Dermis lymphatic vessel endothelial cell (primary cell): Measurements from ENCODE around the gene TMEM121B. TPM values are rescaled to one million over a fixed set of nuclear protein-coding genes. Genes with fewer than 3 reads are reported as not detected.

Source experiments
- total RNA-seq: library from RNA; depleted of rRNA; stranded (reverse); fragments of >200 nt; gene quantifications from 2 replicates; pipeline ENCODE4 v1.2.1, GENCODE V29; 2014

The TMEM121B gene
- under 0.01 and 0.17 TPM in 2 replicates for total RNA-seq

DNA sequence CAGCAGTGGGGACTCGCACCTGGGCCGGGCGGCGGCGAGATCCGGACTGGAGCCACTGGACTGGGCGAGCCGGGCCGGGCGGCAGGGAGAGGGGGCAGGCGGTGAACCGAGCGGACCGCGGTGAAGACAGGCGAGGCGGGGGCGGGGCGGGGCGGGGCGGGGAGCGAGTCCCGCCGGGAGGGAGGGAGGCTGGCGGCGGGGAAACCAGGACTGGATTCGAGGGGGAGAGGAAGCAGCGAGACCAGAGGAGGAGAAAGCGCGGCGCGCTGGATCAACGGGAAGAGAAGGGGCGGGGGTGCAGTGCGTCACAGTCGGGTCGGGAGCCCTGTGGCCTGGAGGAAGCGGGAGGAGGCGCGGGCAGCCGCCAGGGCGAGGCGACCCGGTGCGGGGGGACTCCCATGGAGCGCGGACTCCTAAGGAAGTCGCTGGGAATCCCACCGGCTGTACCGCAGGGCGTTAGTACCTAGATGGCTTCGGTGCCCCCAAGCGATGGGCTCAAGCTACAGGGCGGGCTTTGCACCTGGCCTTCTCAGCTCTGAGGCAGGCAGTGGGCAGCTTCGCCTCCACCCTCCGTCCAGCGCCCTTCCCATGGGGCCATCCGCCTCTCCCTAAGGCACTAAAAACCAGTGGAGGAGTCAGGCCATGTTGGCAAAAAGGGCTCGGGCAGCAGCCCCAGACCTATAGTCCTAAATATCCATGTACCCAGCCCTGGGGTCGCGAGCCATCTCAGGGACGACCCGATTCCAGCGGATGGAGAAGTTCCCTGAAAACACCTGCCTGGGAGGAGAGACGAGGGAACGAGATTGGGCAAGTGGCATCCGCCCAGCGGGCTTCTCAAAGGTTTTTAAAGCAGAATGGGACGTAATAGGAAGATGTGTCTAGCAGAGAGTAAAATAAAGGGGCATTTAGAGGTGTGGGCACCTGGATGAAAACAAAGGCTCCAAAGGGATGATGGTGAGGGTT, at the start of gene TMEM121B:
TMEM121B (minus strand) TSS at position 128 of the 963 bp plus-strand sequence. CDS start 233 bp downstream, outside the sequence.

DNA sequence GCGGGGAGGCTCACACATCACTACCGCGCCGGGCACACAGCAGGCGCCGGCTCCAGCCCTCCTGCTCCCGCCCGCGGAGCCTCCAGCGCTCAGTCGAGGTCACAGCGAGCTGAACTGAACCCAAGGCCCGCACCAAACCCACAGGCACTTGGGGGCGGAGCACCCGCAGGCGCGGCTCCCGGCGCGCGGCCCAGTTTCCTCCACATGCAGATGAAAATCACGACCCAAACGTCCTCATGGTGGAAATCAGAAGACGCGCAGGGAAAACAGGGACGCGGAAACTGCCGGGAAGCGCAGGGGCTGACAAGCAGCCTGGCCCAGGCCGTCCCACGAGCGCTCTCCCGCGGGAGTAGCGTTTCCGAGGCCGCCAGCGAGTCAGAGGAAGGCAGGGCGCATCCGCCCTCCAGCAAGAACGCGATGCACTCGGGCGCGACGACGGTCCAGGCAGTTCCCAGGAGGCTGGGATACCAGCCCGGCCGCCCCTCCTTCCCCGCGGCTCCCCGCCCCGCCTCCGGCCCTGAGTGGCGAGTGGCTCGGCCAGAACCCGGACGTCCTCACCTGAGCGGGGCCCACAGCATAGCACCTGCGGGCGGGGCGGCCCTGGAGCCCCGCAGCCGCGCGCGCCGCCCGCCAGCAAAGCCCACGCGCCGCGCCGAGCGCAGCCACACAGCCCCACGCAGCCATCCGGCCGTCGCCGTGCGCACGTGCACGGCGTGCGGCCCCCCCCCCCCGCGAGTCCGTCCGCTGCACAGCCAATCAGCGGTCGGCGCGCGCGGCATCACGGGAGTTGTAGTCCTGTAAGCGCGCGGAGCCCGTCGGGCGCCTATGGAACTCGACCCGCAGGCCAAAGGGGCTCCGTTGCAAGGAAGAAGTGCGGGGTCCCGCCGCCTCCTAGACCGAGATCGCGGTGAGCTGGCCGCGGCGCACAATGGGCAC, 37.7 kb upstream of the TMEM121B start, which contains the start of gene HDHD5:
HDHD5 (minus strand) TSS at position 710 of the 936 bp plus-strand sequence; CDS start at position 684, 26 bp downstream.

DNA sequence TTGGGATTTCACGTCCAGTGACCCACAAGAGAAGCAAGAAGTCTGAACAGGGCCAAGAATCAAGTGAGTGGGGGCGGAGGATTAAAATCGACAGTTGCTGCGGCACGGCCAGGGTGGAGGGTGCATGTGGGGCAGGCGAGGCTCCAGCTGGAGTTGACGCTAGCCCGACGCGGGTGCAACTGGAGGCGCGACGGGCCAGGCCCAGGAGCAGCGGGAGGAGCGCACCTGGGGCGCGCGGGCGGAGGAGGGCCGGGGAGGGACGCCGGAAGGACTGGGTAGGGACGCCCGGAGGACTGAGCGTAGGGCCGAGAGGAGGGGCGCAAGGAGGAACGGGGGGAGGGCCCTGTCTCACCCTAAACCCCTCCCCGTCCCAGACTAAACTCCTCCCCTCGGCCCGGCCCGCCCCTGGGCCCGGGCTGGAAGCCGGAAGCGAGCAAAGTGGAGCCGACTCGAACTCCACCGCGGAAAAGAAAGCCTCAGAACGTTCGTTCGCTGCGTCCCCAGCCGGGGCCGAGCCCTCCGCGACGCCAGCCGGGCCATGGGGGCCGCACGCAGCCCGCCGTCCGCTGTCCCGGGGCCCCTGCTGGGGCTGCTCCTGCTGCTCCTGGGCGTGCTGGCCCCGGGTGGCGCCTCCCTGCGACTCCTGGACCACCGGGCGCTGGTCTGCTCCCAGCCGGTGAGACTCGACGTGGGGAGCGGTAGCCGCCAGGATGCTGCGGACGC, 36.4 kb downstream of the TMEM121B start, which contains the start of gene IL17RA:
IL17RA (plus strand) TSS at position 447 of the 723 bp plus-strand sequence; CDS start at position 539, 92 bp downstream.

Other genes with a start within 250 kb of the TMEM121B start
- not detected in 2 replicates for gene GAB4, start 113.1 kb downstream of the TMEM121B start, total RNA-seq
- gene IL17RA, start 36.4 kb downstream of the TMEM121B start, total RNA-seq, result 1.1 and 2.4 TPM in 2 replicates
- gene HDHD5, start 37.9 kb upstream of the TMEM121B start, total RNA-seq, result 29.3 and 35.4 TPM in 2 replicates
- gene ADA2, start 98.1 kb upstream of the TMEM121B start, total RNA-seq, result 7.5 and 10.0 TPM in 2 replicates
- gene CECR2, start 248.1 kb upstream of the TMEM121B start, total RNA-seq, result under 0.01 TPM in 1 of 2 replicates, not detected in the other